Measurements from ENCODE around the gene PCSK7. TPM values are rescaled to one million over a fixed set of nuclear protein-coding genes. Genes with fewer than 3 reads are reported as not detected.

The PCSK7 gene
- polyA plus RNA-seq, 1 donor: 28.8 TPM

GRCh38 chr11:117181586-117182550, 50.0 kb downstream of the PCSK7 start:
- no peak for DNase-seq

- peak; percentile 43 for DNase-seq
Observed at GRCh38 chr11:117180661-117181585, 51.0 kb downstream of the PCSK7 start.

GRCh38 chr11:117180020-117180419, 51.9 kb downstream of the PCSK7 start:
- no peak for DNase-seq

- DNase-seq: no peak
Observed at GRCh38 chr11:117179048-117179999, 52.5 kb downstream of the PCSK7 start.

- DNase-seq: peak; percentile 98
Observed at GRCh38 chr11:117178210-117179034, 53.5 kb downstream of the PCSK7 start, which contains the start of gene SIDT2. SIDT2 (plus strand) TSS chr11:117178743; CDS start chr11:117179264, 521 bp downstream.

- no peak for DNase-seq
Observed at GRCh38 chr11:117177534-117178209, 54.2 kb downstream of the PCSK7 start.

- DNase-seq: no peak
Observed at GRCh38 chr11:117176186-117176585, 55.7 kb downstream of the PCSK7 start.

GRCh38 chr11:117175781-117176180, 56.1 kb downstream of the PCSK7 start:
- no peak for DNase-seq

GRCh38 chr11:117175104-117175503, 56.8 kb downstream of the PCSK7 start:
- no peak for DNase-seq

- DNase-seq: no peak
Observed at GRCh38 chr11:117172724-117173421, 59.0 kb downstream of the PCSK7 start.

- DNase-seq: no peak
Observed at GRCh38 chr11:117171404-117172061, 60.3 kb downstream of the PCSK7 start.

GRCh38 chr11:117171007-117171403, 60.9 kb downstream of the PCSK7 start:
- DNase-seq: no peak

- no peak for DNase-seq
Observed at GRCh38 chr11:117170210-117170609, 61.7 kb downstream of the PCSK7 start.

GRCh38 chr11:117169736-117170135, 62.1 kb downstream of the PCSK7 start:
- no peak for DNase-seq

GRCh38 chr11:117166491-117166890, 65.4 kb downstream of the PCSK7 start:
- DNase-seq: no peak

- DNase-seq: no peak
Observed at GRCh38 chr11:117160826-117161225, 71.0 kb downstream of the PCSK7 start.

GRCh38 chr11:117159892-117160291, 72.0 kb downstream of the PCSK7 start:
- DNase-seq: no peak

- no peak for DNase-seq
Observed at GRCh38 chr11:117157507-117157906, 74.4 kb downstream of the PCSK7 start.

GRCh38 chr11:117154468-117154867, 77.4 kb downstream of the PCSK7 start:
- no peak for DNase-seq
